HG03103 (cell line): ENCODE data around the gene HCRTR1.

Source experiments
- ATAC-seq: cut with Tn5 transposase; IDR thresholded peaks from one replicate; pipeline ENCODE4 v1.9.1; 2021; ENCODE audit warnings: low read depth; ENCODE audit not compliant: unreplicated experiment

HCRTR1 gene

DNA sequence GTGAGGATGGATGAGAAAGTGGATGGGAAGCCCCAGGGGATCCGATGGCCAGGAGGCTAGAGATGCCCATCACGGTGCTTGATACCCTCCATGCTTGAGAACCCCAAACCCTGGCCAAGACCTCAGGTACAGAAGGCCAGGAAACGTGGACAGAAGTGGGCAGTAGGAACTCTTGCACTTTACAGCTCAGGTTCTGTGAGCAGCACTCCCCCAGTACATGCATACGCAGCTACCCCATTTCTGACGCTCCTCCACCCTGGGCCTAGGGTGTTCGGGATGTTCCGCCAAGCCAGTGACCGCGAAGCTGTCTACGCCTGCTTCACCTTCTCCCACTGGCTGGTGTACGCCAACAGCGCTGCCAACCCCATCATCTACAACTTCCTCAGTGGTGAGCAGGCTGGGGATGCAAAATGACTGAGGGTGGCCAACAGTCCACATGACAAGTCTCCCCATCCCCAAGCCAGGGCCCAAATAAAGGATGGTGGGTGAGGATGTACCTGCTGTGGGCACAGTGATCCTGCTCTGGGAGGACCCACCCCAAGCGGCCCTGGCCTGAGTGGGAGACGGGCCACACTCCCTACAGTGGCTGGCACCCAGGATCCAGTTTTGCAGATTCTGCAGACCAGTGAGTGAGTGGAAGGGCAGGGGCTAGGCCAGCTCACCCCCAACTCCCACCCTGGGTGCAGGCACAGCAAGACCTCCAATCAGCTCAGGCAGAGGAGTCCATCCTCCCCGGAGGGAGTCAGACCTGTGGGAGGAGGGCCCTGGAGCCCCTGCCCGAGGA is 7.4 kb downstream of the HCRTR1 start:
- no peak for ATAC-seq

DNA sequence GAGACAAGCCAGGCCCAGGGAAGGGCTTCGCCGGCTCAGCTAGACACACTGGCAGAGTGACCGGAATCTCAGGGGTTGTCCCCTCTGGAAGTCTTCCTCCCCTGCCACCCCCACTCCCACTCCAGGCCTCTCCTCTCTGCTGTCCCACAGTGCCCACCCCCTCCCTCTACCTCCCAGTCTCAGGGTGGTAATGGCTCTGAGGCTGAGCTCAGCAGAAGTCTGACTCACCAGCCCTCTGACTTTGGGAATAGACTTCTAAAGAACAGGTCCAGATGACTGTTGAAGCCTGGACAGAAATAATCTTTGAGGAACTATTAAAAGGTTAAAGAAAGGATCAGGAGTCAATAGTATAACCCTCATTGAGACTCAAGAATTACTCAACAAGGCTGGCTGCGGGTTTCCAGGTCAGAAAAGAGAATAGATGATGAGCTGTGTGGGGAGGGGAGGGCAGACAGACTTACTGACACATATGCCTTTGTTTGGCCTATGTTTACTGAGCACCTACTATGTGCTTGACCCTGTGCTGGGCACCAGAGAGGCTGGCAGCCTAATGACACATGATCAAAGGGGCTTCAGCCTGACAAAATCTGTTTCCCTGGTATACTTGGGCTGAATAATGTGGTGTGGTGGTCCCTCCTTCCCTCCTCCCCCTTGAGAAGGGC is 8.2 kb downstream of the HCRTR1 start:
- ATAC-seq, result no peak

DNA sequence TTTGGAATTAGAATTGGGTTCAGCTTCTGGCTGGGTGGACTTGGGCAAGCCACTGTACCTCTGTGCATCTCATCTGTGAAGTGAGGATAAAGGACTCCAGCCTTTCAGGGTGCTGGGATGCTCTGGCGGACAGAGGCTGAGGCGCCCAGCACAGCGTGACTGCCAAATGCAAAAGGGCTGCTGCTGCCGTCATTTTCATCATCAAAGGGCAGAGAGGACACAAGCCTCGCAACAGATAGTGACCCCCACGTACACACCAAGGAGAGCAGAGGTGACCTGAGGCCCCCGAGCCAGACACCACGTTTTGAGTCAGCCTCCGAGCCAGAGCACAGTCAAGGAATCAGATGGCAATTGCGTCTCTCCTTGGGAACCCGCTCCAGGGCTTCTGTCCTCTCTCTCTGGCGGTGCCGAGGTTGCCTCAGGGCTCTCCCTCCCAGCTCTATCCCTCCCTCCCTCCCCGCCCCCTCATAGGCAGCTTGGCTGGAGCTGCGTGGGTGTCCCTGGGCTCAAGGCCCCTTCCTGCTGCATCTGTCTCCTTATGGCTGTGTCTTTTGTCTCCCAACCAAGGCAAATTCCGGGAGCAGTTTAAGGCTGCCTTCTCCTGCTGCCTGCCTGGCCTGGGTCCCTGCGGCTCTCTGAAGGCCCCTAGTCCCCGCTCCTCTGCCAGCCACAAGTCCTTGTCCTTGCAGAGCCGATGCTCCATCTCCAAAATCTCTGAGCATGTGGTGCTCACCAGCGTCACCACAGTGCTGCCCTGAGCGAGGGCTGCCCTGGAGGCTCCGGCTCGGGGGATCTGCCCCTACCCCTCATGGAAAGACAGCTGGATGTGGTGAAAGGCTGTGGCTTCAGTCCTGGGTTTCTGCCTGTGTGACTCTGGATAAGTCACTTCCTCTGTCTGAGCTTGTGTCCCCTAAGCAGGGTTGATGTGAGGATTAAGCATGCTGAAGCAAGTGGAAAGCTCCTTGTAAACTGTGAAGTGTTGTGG is 9.0 kb downstream of the HCRTR1 start:
- ATAC-seq, result no peak

DNA sequence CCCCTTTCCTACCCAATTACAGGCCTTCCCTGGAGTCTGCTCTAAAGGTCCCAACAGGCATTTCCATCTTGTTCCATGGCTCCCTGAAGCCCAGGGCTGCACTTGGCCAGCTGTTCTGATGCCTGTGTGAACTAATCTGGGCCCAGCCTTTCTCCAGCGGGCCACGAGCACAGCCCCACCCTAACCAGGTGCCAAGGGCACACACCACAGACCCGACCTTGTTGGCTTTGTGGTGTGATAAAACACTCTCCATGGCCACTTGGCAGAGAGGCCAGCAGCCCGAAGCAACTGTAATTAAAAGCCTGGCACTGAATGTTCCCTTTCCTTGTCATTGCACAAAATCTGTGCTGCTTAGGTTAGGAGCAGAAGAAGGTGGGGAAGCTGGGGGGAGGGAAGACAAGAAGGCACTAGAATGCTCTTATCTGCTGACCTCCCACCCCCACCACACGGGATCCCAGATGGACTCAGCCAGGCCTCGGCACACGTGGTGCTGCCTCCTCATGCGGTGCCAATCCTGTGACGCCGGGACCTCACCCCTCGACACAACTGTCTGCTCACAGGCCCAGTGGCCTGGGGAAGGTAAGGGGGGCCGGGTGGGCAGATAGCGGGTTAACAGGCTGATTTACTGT is 9.9 kb downstream of the HCRTR1 start:
- no peak for ATAC-seq

DNA sequence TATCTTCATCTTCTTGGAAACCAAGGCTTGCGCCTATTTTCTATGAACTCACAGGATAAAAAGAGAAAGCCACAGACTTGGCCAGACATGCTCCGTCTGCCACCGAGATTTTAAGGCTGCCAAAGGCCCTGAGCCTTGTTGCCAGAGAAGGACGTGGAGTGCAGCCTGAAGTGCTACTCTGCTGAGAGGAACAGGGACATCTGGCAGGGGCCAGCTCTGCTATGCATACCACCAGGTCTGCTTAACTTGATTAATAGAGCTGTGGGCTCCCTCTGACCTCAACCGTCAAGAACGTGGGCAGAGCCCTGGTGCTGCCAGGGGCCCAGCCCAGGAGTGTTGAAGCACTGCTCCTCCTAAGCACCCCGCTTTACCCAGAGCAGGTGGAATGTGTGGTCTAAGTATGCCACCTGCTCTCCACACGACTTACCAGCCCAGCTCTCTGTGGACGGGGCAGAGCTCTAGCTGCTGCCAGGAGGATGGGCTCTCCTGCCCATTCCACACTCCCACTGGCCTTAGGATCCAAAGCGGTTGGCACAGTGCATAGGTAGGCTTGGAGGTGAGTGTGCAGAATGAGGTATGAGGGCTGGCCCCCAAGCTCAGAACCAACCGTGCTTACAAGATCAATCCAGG is 10.6 kb downstream of the HCRTR1 start:
- ATAC-seq, result no peak

DNA sequence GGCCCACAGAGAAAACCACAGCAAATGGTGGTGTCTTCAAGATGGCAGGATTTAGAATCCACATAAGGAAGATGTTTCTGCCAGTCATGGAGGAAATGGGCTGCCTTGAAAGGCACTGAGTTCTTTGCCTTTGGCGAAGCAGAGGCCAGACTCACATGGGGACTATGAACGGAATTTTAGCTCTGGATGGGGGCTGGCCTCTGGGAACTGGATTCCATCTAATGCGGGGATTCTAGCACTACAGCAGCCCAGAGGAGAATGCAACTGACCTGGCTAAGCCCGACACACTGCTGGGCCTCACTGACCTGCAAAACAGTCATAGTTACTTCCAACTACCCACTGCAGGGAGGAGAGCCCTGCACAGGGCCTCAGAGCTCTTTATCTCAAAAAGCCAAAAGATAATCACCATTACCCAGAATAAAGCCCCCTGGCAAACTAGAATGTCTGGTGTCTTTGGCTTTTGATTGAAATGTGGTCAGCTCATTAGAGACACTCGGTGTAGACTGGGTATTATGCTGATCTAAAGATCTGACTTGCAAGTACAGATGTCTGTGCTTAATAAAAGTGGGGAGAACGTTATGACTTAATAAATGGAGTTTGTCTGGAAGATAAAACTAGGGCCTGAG is 11.6 kb downstream of the HCRTR1 start:
- no peak for ATAC-seq

DNA sequence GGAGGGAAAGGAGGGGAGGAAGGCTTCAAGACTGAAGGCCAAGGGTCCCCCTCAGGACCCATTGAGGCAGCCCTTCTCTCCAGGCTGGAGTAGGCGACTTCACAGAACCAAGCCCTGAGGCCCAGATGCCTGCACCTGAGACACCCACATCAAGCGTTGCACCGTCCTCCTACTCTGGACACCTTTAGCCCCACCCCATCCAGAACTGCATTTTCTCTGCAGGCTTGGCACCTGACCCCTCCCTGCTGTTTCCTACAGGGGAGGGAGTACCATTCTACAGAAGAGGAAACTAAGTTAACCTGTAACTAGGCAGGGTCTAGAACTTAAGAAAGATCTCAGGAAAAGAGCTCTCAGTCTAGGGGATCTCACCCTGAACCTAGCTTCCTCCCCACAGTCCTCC is 15.2 kb downstream of the HCRTR1 start:
- no peak for ATAC-seq

DNA sequence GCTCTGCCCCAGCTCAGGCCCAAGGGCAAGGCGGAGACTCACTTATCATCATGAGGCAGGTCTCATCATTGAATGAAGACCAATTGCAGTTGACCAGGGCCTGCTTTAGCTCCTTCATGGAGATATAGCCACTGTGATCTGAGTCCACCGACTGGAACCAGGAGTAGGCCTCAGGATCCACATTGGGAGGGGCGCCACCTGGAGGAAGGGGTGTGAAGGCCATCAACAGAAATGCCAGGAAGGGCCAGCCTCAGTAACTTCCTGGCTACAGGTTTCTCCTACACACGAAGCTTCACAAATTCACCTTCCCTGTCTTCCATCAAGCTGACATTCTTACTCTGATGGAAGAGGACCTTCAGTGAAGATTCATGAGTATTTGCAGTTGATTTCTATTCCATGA is 15.6 kb downstream of the HCRTR1 start:
- no peak for ATAC-seq

DNA sequence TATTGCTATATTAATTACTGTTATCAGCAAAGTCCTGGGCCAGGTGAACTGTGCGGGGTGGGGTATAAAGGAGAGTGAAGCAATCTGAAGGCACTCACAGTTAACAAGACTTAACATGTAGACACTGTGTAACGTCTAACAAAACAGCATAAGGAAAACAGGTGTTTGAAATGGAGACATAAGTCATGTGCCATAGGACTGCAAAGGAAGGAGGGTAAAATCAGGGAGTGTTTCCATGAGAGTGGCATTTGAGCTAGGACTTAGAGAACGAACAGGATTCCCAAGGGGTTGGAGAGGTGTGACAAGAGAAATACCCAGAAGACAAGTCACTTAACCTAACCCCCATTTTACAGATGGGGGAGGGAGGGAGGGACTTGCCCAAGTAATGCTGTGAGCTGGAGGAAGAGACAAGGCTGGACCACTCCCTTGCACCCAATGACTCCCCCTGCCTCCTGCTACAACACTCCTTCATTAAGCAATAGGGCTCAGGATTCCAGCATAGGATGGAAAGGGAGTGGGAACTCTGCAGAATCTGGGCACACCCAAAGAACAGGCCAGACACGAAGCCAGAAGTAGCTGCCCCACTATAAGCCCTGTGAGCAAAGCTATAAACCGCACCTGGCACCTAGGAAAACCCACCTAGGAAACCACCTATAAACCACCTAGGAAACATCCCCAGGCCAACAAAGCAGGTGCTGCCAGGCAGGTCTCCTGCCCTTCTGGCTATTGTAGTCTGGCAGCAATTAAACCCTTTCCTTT is 20.6 kb downstream of the HCRTR1 start:
- ATAC-seq, result no peak

DNA sequence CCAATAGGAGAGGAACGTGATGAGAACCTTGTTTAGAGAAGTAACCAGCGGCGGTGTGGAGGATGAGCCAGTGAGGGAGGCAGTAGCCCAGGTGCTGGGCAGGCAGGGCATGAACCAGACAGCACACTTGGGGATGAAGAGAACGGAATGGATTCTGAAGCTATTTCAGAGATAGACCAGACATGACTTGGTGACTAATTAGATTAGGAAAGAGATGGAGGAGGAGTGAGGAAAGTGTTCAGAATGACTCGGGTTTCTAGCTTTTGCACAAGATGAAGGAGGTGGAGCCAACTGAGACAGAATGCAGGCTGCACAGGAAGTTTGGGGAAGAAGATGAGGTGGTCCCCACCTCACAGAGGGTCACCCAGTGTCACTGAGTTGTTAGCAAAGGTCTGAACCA is 22.1 kb downstream of the HCRTR1 start:
- no peak for ATAC-seq

DNA sequence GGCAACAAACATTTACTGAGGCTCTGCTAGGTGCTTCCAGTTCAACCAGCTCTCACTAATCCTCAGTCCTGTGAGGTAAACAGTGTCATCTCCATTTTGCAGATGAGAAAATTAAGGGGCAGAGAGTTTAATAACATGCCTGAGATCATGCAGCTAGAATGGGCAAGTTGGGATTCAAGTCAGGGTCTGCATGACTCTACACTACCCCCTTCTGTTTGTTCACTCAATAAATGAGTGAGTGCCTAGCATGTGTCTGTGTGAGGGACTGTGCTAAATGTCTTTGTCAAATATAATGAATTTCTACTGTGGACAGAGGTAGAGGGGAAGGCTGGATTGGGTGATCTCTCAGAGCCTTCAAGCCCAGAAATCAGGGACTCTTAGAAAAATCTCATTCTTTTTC is 22.7 kb downstream of the HCRTR1 start:
- no peak for ATAC-seq

DNA sequence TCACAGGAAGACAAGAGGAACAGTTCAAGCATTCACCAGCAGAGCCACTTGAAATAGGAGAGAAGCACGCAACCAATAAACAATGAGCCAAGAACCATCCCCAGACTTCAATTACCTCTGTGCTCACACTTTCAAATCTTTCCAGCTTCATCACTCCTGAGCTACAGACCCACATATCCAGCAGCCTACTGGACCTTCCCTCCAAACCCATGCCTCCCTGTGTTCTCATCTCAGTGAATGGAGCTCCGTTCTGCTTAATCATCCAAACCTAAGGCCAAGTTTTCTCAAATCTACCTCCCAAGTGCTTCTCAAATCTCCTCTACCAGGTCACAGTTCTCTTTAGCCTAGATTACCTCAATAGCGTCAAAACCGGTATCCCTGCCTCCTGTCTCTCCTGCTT is 23.5 kb downstream of the HCRTR1 start:
- no peak for ATAC-seq

DNA sequence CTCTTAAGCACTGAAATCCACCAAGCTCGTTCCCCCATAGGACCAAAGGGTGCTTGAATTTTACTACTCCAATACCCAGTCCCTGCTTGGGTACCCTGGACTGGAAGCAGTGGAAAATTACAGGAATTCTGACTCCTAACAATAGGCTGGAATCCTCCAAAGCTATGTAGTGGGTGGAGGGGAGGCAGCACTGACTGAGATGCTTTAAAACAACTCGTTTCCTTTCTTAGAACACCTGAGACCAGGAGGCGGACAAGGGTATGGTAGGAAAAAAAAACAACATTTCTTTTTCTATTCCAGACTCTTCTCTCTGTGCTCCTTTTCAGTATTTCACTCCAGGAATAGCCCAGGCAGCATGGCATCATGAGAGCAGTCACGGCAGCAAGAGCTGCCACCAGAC is 24.9 kb downstream of the HCRTR1 start:
- ATAC-seq, result no peak

DNA sequence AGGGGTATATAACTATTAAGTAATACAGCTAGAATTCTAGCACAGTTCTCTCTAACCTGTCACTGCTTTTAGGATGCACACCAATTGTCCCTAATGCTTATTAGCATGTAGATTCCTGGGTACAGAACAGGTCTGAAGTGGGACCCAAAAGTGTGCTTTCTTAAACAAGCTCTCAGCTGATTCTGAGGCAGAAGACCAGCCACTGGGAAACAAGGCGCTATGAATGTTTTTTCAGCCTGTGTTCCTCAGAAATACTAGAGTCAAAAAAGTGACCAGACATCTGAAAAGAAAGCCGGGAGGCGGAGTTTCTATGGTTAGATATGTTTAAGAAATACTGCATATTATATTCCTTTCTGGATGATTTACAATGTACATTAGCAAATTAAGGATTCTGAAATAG is 25.4 kb downstream of the HCRTR1 start:
- no peak for ATAC-seq

DNA sequence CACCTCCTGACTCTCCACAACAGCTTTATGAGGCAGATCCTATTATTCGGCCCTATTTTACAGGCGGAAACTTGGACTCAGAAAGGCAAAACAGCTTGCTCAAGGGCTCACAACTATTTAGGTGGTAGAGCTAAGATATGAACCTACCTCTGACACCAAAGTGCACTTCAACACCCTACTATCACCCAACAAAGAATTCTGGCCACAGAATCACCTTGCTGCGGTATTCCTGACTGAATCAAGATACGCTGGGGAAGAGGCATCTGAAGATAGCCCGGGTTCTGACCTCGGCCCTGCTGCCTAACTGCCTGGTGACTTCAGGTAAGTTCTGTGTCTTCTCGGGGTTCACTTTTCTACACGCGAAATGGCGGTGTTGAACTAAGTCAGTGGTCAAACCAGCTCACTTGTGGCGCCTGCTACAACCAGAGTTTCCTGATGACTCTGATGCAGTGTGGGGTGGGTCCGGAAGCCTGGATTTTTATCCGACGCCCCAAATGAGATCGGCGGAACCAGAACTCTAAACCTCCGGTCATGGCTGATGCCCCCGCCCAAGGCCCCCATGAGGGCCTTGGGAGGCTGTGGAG is 26.6 kb downstream of the HCRTR1 start:
- ATAC-seq, result no peak

DNA sequence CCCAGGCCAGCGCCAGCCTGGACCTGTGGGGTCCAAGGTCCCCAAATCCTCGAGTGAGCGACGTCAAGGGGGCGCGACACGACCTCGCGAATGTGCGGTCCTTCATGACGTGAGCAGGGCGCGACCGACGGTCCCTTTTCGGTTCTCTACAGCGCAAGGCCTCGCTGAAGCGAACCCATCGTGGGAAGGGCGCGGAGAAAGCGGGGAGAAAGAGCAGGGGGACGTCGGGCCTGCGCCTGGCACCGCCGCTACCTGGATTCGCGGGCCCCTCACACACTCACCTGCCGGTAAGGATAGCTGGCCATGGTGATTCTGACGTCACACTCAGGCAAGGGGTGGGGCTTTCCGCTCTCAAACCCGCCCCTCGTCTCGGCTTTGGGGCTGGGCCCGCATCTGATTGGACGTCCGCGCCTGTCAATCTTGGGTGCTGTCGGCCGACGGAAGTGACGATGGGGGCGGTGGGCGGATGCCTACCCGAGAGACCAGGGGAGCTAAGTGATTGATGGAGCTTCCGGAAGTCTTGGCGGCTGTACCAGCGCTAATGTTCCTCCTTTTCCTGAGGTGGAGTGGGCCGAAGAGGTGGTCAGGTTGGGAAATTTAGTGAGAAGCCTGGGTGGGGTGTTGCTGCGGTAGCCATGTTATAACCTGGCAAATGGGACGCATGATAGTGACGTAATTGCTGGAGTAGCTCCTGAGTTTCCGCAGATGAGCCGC is 27.2 kb downstream of the HCRTR1 start, which contains the start of gene PEF1:
TSS of gene PEF1 (minus strand) at position 317 of the 714 bp plus-strand sequence. CDS start at position 305, 12 bp downstream.
- peak; percentile 86 for ATAC-seq

DNA sequence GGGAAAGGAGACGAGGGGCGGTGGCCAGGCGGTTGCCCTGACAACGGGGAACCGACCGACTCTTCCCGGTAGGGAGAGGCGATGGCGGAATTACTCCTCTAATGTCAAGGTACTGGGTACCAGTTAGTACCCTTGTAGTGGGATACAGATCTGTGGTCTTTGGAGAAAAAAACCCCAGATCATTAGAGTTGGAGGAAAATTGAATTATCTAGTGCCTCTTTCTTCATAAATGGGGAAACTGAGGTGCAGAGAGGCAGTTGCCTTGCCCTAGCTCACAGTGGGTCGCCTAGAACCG is 27.7 kb downstream of the HCRTR1 start:
- ATAC-seq, result no peak

DNA sequence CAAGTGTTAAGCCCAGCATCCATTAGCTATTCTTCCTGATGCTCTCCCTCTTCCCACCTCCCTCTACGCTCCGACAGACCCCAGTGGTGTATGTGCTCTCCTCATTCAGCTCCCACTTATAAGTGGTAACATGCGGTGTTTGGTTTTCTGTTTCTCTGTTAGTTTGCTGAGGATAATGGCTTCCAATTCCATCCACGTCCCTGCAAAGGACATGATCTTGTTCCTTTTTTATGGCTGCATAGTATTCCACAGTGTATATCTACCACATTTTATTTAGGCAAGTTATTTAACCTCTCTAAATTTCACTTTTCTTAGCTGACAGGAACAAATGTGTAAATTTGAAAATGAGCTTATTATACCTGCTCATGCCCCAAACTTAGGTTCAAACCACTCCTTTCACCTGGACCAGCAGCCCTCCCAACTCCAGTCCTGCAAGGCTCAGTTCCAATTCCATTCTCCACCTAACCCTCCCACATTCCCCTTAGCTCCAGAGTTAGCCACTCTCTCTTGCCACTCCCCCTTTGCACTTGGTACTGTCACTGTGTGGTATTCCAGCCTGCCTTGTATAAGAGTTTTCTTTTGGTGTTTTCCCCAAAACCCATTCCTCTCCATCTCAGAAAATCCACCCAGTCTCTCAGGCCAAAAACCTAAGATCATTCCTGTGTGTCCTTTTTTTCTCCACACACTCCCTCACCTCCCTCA is 28.9 kb downstream of the HCRTR1 start:
- no peak for ATAC-seq
